HT-29 (cell line): ENCODE measurements around the gene CHN2. TPM values are rescaled to one million over a fixed set of nuclear protein-coding genes. Genes with fewer than 3 reads are reported as not detected.

Experiments
- DNase-seq: peaks from one replicate; pipeline ENCODE4 v3.0.0-alpha.2; 2015; ENCODE audit warnings: low spot score
- total RNA-seq: library from RNA; depleted of rRNA; stranded (reverse); fragments of >200 nt; shearing (Covaris generic); gene quantifications from 2 replicates; pipeline ENCODE4 v1.2.3, GENCODE V29; 2014

Gene CHN2
- total RNA-seq, 1 experiment from 2014 or later: 4.3 TPM

GRCh38 chr7:29308424-29308823, 113.8 kb downstream of the CHN2 start:
- no peak for DNase-seq

GRCh38 chr7:29309041-29309854, 114.7 kb downstream of the CHN2 start:
- peak; percentile 45 for DNase-seq

GRCh38 chr7:29310625-29311024, 116.0 kb downstream of the CHN2 start:
- DNase-seq: no peak

DNA sequence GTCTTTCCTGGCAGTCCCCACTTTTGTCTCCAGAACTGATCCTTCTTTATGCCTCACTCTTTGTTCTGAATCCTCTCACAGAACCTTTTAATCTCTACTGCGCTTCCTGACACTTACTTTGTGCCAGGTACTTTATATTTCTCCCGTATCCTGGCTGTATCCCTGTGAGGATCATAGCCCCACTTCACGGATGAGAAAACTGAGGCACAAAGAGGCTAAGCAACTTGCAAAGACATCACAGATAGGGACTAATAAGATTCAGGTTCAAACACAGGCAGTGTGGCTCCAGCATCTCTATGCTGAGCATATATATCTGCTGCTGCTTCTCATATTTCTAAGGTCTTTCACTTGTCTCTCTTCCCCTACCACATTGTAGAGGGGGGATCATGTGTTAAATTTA, 116.7 kb downstream of the CHN2 start:
- no peak for DNase-seq

- DNase-seq: no peak
Measured at GRCh38 chr7:29314148-29314547, 119.6 kb downstream of the CHN2 start.

- DNase-seq: no peak
Measured at GRCh38 chr7:29315122-29315891, 120.7 kb downstream of the CHN2 start.

DNA sequence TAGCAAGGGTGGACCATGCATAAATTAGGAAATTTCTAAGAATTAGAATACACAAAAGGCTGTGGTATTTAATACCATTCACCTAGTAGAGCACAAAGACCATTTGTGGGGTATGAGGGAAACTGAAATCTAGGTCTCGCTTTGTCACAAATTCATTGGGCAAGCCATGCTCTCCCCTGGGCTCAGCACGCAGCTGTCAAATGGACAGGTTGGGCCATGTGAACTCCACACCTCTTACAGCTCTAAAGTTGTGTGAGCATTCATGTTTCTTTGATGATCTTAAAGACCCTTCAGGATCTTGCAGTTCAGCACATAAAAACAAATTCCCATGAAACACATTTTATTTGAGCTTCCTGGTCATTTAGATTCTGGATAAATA, 121.3 kb downstream of the CHN2 start:
- DNase-seq: no peak

- DNase-seq: no peak
Measured at GRCh38 chr7:29316926-29317325, 122.4 kb downstream of the CHN2 start.

DNA sequence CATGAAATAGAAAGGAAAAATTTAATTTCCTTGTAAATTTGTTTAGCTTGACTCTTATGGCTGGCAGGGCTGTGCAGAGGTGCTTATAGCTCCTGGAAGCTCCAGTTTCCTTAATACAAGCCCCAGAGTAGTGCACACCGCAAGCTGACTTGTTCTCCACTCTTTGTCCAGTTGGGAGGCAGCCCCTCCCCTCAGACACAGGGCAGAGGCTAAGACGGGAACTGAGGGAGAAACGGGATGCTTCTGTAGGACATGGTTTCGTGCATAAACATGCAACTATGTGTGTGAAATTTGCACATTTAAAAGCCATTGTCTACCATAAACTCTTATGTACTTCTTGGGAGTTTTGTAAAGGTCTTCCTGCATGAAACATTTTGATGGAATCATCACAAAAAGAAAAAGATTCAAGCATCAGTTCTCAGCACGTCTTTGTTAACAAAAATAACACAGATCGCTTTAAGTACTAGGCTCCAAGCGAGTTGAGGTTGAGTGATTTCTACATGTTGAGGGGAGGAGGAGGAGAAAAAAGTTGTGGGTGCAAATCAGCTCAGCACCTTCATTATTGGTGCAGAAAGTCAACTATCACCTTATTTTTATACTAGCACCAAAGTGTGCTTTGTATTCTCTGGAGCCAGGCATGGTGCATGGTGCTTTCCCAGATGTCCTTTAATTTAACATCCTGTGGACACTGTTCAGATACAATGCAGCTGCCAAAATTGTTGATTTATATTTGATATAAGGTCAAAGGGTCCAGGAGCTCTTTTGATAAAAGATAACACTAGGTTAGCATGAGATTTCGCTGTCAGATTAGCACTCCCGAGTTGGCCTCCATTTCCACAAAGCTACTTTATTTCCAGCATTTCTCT, 124.5 kb downstream of the CHN2 start:
- no peak for DNase-seq

- no peak for DNase-seq
Measured at GRCh38 chr7:29319719-29320521, 125.3 kb downstream of the CHN2 start.

DNA sequence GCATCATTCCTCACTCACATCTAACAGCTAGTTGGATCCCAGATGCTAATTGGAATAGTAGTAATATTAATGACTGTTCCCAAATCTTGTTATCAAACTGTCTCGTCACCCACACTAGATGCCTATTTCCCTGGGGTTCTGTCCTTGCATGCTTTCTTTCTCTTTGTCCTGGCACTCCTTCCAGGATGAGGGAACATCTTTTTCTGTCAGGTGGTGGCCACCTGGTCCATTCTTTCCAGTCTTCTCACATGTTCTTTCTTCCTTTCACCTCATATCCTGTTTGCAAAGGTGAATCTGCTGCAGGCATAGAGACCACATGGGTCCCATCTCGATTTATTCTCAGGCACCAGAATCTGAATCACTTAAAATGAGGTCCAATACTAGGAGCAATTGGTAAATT, 126.0 kb downstream of the CHN2 start:
- DNase-seq: no peak

DNA sequence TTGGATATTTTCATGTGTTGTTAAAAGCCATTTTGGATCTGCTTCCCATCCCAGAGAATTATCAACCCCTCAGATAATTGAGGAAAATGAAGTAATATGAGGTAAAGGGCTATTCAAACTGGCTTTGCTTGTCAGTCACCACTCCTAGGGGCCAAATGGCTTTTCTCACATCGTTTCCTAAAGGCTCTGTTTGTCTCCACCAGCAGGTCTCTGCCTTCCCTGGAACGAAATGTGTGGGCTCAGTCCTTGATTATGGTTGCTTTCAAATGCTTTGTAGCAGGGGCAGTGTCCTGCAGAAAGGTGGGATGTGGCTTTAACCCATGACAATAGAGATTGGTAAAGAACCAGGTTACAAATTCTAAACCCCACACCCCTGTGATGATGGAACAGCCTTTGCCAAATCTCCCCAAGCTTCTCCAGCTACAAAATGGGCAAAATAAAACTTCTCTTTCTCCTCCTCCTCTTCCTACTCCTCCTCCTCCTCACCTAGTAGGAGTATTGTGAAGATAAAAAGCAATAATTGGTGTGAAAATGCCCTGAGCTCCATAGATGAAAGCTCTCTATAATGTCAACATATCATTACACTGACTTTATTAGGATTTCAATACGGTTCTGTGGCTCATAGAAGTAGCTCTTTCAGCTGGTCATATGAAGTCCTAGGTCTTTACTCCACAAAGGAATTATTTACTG, 127.6 kb downstream of the CHN2 start:
- no peak for DNase-seq

GRCh38 chr7:29325476-29325875, 130.9 kb downstream of the CHN2 start:
- DNase-seq: no peak

DNA sequence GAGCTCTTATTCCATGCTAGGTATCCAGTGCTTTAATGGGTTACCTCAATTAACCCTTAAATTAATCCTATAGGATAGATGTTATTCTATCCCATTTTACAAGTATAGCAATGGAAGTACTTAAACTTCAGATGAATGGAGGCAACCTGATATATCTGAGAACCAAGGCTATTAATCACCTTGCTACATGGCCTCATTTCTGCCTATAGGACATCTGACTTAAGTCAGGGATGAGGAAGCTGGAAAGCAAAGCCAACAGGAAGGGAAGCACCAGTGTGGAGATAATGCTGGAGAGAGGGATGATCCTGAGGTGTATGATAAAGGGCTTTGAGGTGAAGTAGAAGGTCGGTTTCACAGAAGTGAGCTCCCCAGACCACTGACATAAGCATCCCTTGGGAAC, 132.3 kb downstream of the CHN2 start:
- no peak for DNase-seq

GRCh38 chr7:29327455-29327854, 132.9 kb downstream of the CHN2 start:
- DNase-seq: no peak

GRCh38 chr7:29328045-29328444, 133.5 kb downstream of the CHN2 start:
- DNase-seq: no peak

DNA sequence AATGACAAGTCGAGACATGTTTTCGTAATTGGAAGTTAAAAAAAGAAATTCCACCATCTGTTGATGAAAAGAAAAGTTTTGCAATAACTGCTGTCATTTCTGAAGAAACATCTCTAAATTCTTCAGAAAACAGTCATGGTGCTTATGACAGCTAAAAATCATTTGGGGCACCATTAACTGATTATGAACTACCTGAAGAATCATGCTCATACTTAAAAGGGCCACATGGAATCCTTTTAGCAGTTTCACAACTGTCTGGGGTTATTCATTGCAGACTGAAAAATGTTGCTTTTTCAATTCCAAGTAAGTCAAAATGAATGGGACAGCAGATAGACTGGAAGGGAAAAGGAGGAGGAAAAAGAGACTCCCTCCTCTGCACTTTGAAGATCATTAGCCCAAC, 134.2 kb downstream of the CHN2 start:
- no peak for DNase-seq

- DNase-seq: no peak
Measured at GRCh38 chr7:29329686-29330085, 135.1 kb downstream of the CHN2 start.

- no peak for DNase-seq
Measured at GRCh38 chr7:29330136-29330535, 135.6 kb downstream of the CHN2 start.

DNA sequence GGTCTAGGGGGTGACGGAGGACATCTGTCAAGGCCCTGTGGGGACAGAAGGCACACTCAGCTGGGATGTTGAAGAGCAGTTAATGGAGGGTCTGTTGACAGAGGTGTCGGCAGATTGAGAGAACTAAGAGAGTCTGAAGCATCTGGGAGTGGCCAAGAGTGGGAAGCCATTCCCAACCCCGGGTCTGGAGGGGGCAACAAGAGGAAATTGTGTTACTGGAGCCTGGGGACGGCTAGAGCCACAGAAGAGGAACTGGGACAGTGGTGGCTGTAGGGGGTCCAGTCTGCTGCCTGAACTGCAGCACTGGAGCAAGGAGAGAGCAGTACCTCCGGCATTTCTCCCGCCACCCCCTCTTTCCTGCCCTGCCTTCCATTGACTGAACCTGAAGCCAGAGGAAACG, 136.6 kb downstream of the CHN2 start:
- no peak for DNase-seq
